Neural cell (in vitro differentiated cells): Measurements from ENCODE around the gene UBE3D. TPM values are rescaled to one million over a fixed set of nuclear protein-coding genes. Genes with fewer than 3 reads are reported as not detected.
"Not testable (repeated sequence)": the region's sequence is repeated elsewhere in the genome, so short reads cannot be mapped to it uniquely, and the experiment has no call there.

Experiments used
- H2AFZ ChIP-seq: fragments of 200-600, 300-800 bp; sonication (generic), shearing (Covaris generic); 2 replicates; pipeline ENCODE4 v1.6.0; 2014; ENCODE audit warnings: low read depth, mild to moderate bottlenecking, antibody characterized with exemption, low read length, moderate library complexity
- H3F3A ChIP-seq: fragments of 200-600 bp; shearing (Covaris generic); 2 replicates; pipeline ENCODE4 v1.6.1; 2016; ENCODE audit warnings: mild to moderate bottlenecking, moderate library complexity, mixed read lengths, antibody characterized with exemption, low read length; ENCODE audit not compliant: insufficient read depth, poor library complexity, severe bottlenecking
- H3K27ac ChIP-seq: fragments of 200-600, 300-800 bp; sonication (generic), shearing (Covaris generic); 2 replicates; pipeline ENCODE4 v1.5.1; 2014; ENCODE audit warnings: mild to moderate bottlenecking, low read length, moderate library complexity
- H3K27me3 ChIP-seq: fragments of 300-800, 200-600 bp; sonication (generic), shearing (Covaris generic); 2 replicates; pipeline ENCODE4 v1.6.0; 2014; ENCODE audit warnings: mild to moderate bottlenecking, low read depth, low read length, moderate library complexity; ENCODE audit not compliant: insufficient read depth
- H3K36me3 ChIP-seq: fragments of 300-800, 200-600 bp; sonication (generic), shearing (Covaris generic); 2 replicates; pipeline ENCODE4 v1.5.1; 2014; ENCODE audit warnings: mild to moderate bottlenecking, antibody characterized with exemption, low read length, moderate library complexity; ENCODE audit not compliant: insufficient read depth
- H3K4me2 ChIP-seq: fragments of 300-800, 200-600 bp; sonication (generic), shearing (Covaris generic); 2 replicates; pipeline ENCODE4 v1.6.0; 2014; ENCODE audit warnings: mild to moderate bottlenecking, low read length
- H3K4me3 ChIP-seq: fragments of 300-800, 200-600 bp; sonication (generic), shearing (Covaris generic); 2 replicates; pipeline ENCODE4 v1.5.1; 2014; ENCODE audit warnings: mild to moderate bottlenecking, low read length, moderate library complexity
- H3K79me2 ChIP-seq: fragments of 200-600 bp; shearing (Covaris generic); replicated peaks from 2 replicates; pipeline ENCODE4 v1.6.0; 2014; ENCODE audit warnings: mild to moderate bottlenecking, low read length, moderate library complexity; ENCODE audit not compliant: insufficient read depth
- H3K9ac ChIP-seq: fragments of 300-800, 200-600 bp; sonication (generic), shearing (Covaris generic); 2 replicates; pipeline ENCODE4 v1.6.1; 2016; ENCODE audit warnings: mild to moderate bottlenecking, low read length, mixed read lengths
- H3K9me2 ChIP-seq: fragments of 200-600 bp; shearing (Covaris generic); 2 replicates; pipeline ENCODE4 v1.6.1; 2016; ENCODE audit warnings: mild to moderate bottlenecking, low read length, mixed read lengths; ENCODE audit not compliant: insufficient read depth
- H3K9me3 ChIP-seq: fragments of 200-600, 300-800 bp; sonication (generic), shearing (Covaris generic); 2 replicates; pipeline ENCODE4 v1.6.1; 2016; ENCODE audit warnings: mild to moderate bottlenecking, mixed run types, low read length, moderate library complexity, mixed read lengths
- H4K20me1 ChIP-seq: fragments of 200-600 bp; shearing (Covaris generic); 2 replicates; pipeline ENCODE4 v1.6.1; 2016; ENCODE audit warnings: mild to moderate bottlenecking, mixed run types; ENCODE audit not compliant: insufficient read depth
- EP300 ChIP-seq: fragments of 450-650 bp; conservative IDR thresholded peaks from 2 replicates; pipeline ENCODE4 v1.6.1; 2014; ENCODE audit warnings: antibody characterized with exemption, mild to moderate bottlenecking, moderate library complexity; ENCODE audit not compliant: poor library complexity, severe bottlenecking
- EZH2 ChIP-seq: fragments of 200-600, 300-800 bp; shearing (Covaris generic), sonication (generic); IDR thresholded peaks from 2 replicates; pipeline ENCODE4 v1.6.1; 2014; ENCODE audit warnings: antibody characterized with exemption, low read length, borderline replicate concordance, mild to moderate bottlenecking; ENCODE audit not compliant: insufficient read depth, poor library complexity, severe bottlenecking
- MXI1 ChIP-seq: fragments of 450-650 bp; conservative IDR thresholded peaks from 2 replicates; pipeline ENCODE4 v1.6.1; 2014; ENCODE audit warnings: antibody characterized with exemption, mild to moderate bottlenecking; ENCODE audit not compliant: poor library complexity, severe bottlenecking
- POLR2AphosphoS5 ChIP-seq: IDR thresholded peaks from 2 replicates; pipeline ENCODE4 v1.6.1; 2012
- RAD21 ChIP-seq: fragments of 450-650 bp; conservative IDR thresholded peaks from 2 replicates; pipeline ENCODE4 v1.6.1; 2014; ENCODE audit warnings: antibody characterized with exemption, mild to moderate bottlenecking, moderate library complexity
- SMC3 ChIP-seq: fragments of 450-650 bp; conservative IDR thresholded peaks from 2 replicates; pipeline ENCODE4 v1.6.1; 2014; ENCODE audit warnings: antibody characterized with exemption, mild to moderate bottlenecking, moderate library complexity; ENCODE audit not compliant: poor library complexity
- TAF1 ChIP-seq: IDR thresholded peaks from 2 replicates; pipeline ENCODE4 v1.6.1; 2012; ENCODE audit warnings: low read depth
- polyA plus RNA-seq: library from polyadenylated mRNA; depleted of rRNA; stranded (reverse); fragments of >200 nt; gene quantifications from 2 replicates; pipeline ENCODE4 v1.2.3, GENCODE V29; 2014
- TF ChIP-seq, protein P1 (sequence below): IDR thresholded peaks from 2 replicates; pipeline ENCODE4 v1.6.1; 2012; ENCODE audit warnings: borderline replicate concordance
- TF ChIP-seq, protein P2 (sequence below): fragments of 450-650 bp; IDR thresholded peaks from 2 replicates; pipeline ENCODE4 v1.5.1; 2014; ENCODE audit warnings: antibody characterized with exemption, mild to moderate bottlenecking, moderate library complexity; ENCODE audit not compliant: poor library complexity, severe bottlenecking

The UBE3D gene
- polyA plus RNA-seq, 1 donor from 2014 or later: 11.6 TPM

DNA sequence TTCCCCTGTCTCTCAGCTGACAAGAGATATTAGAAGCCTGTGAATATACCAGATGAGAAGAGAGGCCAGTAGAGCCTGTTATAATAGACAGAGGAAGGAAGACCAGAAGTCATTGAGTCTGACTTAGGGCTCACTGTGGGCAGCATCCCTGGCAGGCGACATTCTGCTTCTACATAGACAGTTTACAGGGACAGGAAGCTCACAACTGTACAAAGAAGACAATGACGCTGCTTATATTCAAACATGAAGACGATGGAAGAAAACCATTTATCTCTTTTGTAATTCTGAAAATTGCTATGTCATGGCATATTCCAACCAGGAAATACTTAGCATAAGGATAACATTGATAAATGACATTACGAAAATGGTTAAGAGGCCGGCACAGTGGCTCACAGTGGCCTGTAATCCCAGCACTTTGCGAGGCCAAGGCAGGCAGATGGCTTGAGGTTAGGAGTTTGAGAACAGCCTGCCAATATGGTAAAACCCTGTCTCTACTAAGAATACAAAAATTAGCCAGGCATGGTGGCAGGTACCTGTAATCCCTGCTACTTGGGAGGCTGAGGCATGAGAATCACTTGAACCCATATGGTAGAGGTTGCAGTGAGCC lies 170.9 kb downstream of the UBE3D start:
- H3F3A ChIP-seq: no peaks in the 10 kb centered on the region
- H3K9me3 ChIP-seq: no peaks in the 10 kb centered on the region
- H3K36me3 ChIP-seq: no peaks in the 10 kb centered on the region
- no peaks in the 10 kb centered on the region for H3K9me2 ChIP-seq
- H3K4me2 ChIP-seq: no peak overlapping the region
- no peak overlapping the region for H3K4me3 ChIP-seq
- no peaks in the 10 kb centered on the region for H4K20me1 ChIP-seq
- no peak overlapping the region for H3K27ac ChIP-seq
- H3K79me2 ChIP-seq: no peaks in the 10 kb centered on the region
- H3K27me3 ChIP-seq: no peaks in the 10 kb centered on the region
- no peak overlapping the region for H2AFZ ChIP-seq
- no peak overlapping the region for H3K9ac ChIP-seq
- TF ChIP-seq, protein P1, sequence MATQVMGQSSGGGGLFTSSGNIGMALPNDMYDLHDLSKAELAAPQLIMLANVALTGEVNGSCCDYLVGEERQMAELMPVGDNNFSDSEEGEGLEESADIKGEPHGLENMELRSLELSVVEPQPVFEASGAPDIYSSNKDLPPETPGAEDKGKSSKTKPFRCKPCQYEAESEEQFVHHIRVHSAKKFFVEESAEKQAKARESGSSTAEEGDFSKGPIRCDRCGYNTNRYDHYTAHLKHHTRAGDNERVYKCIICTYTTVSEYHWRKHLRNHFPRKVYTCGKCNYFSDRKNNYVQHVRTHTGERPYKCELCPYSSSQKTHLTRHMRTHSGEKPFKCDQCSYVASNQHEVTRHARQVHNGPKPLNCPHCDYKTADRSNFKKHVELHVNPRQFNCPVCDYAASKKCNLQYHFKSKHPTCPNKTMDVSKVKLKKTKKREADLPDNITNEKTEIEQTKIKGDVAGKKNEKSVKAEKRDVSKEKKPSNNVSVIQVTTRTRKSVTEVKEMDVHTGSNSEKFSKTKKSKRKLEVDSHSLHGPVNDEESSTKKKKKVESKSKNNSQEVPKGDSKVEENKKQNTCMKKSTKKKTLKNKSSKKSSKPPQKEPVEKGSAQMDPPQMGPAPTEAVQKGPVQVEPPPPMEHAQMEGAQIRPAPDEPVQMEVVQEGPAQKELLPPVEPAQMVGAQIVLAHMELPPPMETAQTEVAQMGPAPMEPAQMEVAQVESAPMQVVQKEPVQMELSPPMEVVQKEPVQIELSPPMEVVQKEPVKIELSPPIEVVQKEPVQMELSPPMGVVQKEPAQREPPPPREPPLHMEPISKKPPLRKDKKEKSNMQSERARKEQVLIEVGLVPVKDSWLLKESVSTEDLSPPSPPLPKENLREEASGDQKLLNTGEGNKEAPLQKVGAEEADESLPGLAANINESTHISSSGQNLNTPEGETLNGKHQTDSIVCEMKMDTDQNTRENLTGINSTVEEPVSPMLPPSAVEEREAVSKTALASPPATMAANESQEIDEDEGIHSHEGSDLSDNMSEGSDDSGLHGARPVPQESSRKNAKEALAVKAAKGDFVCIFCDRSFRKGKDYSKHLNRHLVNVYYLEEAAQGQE: no peak
- no peak for TF ChIP-seq TAF1

DNA sequence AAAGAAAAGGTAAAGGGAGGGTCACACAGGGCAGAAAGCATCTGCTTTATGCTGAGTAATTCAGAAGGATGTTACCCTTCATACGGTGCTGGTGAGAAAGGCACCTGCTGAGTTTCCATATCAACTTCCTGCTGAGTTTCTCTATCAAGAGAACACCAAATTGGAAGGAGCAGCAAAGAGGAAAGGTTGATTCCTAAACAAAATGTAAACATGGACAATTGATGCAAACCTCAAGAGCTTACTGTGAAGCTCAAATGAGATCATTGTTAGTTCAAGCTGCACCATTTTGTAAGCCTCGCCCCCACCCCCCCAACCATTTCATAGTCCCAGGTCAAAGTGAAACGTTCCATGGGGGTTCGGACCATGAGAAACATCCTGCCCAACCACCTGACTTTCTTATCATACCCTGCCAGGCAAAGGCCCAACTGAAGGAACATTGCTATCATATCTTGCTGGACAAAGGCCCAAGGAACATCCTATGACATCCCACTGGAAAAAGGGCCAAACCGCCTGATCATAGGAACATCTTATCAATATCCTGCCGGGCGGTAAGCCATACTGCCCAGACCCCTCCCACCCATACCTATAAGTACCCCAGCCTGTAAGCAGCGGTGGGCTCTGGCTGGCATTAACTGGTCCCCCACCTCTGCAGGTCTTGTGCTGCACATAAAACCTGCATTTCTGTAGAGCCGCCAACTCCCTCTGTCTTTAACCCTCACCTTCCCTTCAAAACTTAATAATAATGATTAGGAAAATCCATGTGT lies 171.6 kb downstream of the UBE3D start:
- H3K9me3 ChIP-seq: no peaks in the 10 kb centered on the region
- no peak overlapping the region for H3K4me3 ChIP-seq
- no peaks in the 10 kb centered on the region for H3K9me2 ChIP-seq
- H2AFZ ChIP-seq: no peak overlapping the region
- no peaks in the 10 kb centered on the region for H3K36me3 ChIP-seq
- no peak overlapping the region for H3K27ac ChIP-seq
- no peaks in the 10 kb centered on the region for H4K20me1 ChIP-seq
- TF ChIP-seq POLR2AphosphoS5 (no peak), SMC3 (no peak), RAD21 (no peak), MXI1 (no peak), TAF1 (no peak), EZH2 (no peak), EP300 (no peak)
- TF ChIP-seq, protein P2, sequence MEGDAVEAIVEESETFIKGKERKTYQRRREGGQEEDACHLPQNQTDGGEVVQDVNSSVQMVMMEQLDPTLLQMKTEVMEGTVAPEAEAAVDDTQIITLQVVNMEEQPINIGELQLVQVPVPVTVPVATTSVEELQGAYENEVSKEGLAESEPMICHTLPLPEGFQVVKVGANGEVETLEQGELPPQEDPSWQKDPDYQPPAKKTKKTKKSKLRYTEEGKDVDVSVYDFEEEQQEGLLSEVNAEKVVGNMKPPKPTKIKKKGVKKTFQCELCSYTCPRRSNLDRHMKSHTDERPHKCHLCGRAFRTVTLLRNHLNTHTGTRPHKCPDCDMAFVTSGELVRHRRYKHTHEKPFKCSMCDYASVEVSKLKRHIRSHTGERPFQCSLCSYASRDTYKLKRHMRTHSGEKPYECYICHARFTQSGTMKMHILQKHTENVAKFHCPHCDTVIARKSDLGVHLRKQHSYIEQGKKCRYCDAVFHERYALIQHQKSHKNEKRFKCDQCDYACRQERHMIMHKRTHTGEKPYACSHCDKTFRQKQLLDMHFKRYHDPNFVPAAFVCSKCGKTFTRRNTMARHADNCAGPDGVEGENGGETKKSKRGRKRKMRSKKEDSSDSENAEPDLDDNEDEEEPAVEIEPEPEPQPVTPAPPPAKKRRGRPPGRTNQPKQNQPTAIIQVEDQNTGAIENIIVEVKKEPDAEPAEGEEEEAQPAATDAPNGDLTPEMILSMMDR: no peak
- TF ChIP-seq, protein P1: no peak
- no peak overlapping the region for H3K4me2 ChIP-seq
- H3F3A ChIP-seq: no peaks in the 10 kb centered on the region
- no peak overlapping the region for H3K9ac ChIP-seq
- H3K27me3 ChIP-seq: no peaks in the 10 kb centered on the region
- no peaks in the 10 kb centered on the region for H3K79me2 ChIP-seq

DNA sequence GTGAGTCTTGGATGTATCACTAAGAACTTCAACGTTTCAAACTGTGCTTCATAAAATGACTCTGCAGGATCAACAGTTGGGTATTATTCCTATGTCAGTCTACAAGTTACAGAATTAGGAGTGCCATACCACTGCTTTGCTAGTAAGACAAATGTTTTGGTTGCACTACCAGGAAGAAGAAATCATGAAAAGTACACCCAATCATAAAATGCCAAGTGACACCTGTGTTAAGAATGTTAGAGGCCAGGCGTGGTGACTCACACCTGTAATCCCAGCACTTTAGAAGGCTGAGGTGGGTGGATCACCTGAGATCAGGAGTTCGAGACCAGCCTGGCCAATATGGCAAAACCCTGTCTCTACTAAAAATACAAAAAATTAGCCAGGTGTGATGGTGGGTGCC lies 174.1 kb downstream of the UBE3D start:
- not testable (repeated sequence) for H3K9me2 ChIP-seq, H2AFZ ChIP-seq, H3K9me3 ChIP-seq, H3K79me2 ChIP-seq, H3K27ac ChIP-seq, H3F3A ChIP-seq, H3K4me2 ChIP-seq, H3K9ac ChIP-seq, H3K27me3 ChIP-seq, H3K36me3 ChIP-seq, H3K4me3 ChIP-seq, H4K20me1 ChIP-seq
